Osteocyte (in vitro differentiated cells): ENCODE data around the gene CD200. TPM values are rescaled to one million over a fixed set of nuclear protein-coding genes. Genes with fewer than 3 reads are reported as not detected.

Experiments used
- DNase-seq: peaks from one replicate; pipeline ENCODE4 v3.0.0; 2021; ENCODE audit warnings: mixed read lengths; ENCODE audit not compliant: unreplicated experiment; ENCODE audit errors: extremely low spot score
- H3K27ac Mint-ChIP-seq: one replicate; pipeline ENCODE4 v1.8.0; 2021; ENCODE audit warnings: mild to moderate bottlenecking, mixed read lengths; ENCODE audit not compliant: unreplicated experiment
- H3K27me3 Mint-ChIP-seq: one replicate; pipeline ENCODE4 v1.8.0; 2021; ENCODE audit warnings: mixed read lengths; ENCODE audit not compliant: unreplicated experiment
- H3K36me3 Mint-ChIP-seq: one replicate; pipeline ENCODE4 v1.8.0; 2021; ENCODE audit warnings: mixed read lengths; ENCODE audit not compliant: unreplicated experiment
- H3K4me1 Mint-ChIP-seq: one replicate; pipeline ENCODE4 v1.8.0; 2021; ENCODE audit warnings: mixed read lengths; ENCODE audit not compliant: unreplicated experiment
- H3K4me3 Mint-ChIP-seq: one replicate; pipeline ENCODE4 v1.8.0; 2021; ENCODE audit warnings: mild to moderate bottlenecking, moderate library complexity, mixed read lengths; ENCODE audit not compliant: unreplicated experiment
- H3K9me3 Mint-ChIP-seq: one replicate; pipeline ENCODE4 v1.8.0; 2021; ENCODE audit warnings: mixed read lengths; ENCODE audit not compliant: unreplicated experiment
- CTCF ChIP-seq: fragments of 200-600 bp; sonication (generic); IDR thresholded peaks from 2 replicates; pipeline ENCODE4 v1.5.0; 2021; ENCODE audit warnings: antibody characterized with exemption, mild to moderate bottlenecking, moderate library complexity
- total RNA-seq: library from RNA; stranded (reverse); gene quantifications from 2 replicates; pipeline ENCODE4 v1.2.1, GENCODE V29; 2021

Gene CD200
- total RNA-seq, 1 donor from 2014 or later, result 0.27 TPM

DNA sequence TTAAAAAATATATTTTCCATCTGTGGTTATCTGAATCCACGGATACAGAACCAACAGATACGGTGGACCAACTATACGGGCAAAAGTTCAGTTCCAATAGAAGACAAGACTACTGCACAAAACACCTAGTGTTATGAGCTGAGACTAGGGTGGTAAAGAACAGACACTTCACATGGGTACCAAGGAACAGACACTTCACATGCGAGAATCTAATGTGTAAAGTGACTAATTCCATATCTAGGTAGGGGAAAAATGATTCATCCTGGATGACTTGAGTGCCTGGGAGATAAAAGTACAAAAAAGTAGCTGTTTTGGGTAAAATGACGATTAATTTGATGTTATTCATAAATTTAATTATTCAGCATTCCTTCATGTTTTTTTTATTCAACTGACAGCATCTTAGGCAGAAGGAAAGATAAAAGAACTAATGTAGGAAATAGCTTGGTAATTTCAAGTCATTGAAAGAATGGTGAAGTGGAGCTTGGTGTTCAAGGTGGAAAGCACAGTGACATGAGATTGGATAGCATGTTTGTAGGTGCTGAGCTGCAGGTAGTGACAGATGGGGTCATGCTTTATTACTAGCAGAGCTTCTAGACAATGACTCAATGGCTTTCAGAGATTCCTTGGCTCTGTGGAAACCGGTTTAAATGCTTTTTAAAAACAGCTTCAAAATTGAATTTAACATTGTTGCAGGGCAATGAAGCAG is 5.2 kb downstream of the CD200 start:
- DNase-seq, result no peak
- Mint-ChIP-seq H3K27me3 (peaks cover 61% of the 10 kb centered on the region), H3K4me1 (peaks cover 6% of the 10 kb centered on the region), H3K4me3 (no peak overlapping the region), H3K27ac (no peak overlapping the region), H3K9me3 (no peaks in the 10 kb centered on the region), H3K36me3 (no peaks in the 10 kb centered on the region)
- no peak for TF ChIP-seq CTCF

GRCh38 chr3:112338727-112339056 is 5.7 kb downstream of the CD200 start:
- Mint-ChIP-seq H3K36me3 (no peaks in the 10 kb centered on the region), H3K27me3 (peaks cover 56% of the 10 kb centered on the region), H3K9me3 (peaks cover 4% of the 10 kb centered on the region), H3K4me3 (no peak overlapping the region), H3K4me1 (peaks cover under 1% of the 10 kb centered on the region), H3K27ac (no peak overlapping the region)
- no peak for TF ChIP-seq CTCF
- no peak for DNase-seq

GRCh38 chr3:112339134-112339533 is 6.2 kb downstream of the CD200 start:
- DNase-seq, result no peak
- Mint-ChIP-seq H3K9me3 (peaks cover 7% of the 10 kb centered on the region), H3K27ac (no peak overlapping the region), H3K4me1 (no peaks in the 10 kb centered on the region), H3K4me3 (no peak overlapping the region), H3K36me3 (no peaks in the 10 kb centered on the region), H3K27me3 (peaks cover 52% of the 10 kb centered on the region)
- TF ChIP-seq CTCF, result no peak

DNA sequence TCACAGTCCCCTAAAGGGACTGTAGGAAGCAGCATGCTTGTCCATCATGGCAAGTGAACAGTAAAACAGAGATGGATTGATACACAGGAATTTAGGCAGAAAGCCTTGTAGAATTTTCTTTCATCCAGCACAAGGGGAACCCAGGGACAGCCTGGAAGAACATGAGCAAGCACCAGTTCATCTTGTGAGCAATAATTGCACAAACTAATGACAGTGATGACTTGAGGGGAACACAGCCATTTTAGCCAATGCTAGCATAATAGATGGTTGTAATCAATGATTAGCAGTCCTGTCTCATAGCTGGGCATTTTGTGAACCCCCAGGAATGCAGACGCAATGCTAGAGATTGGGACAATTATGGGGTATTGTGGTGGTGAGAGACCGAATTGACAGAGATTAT is 6.7 kb downstream of the CD200 start:
- no peaks in the 10 kb centered on the region for H3K36me3 Mint-ChIP-seq
- H3K4me1 Mint-ChIP-seq, result no peaks in the 10 kb centered on the region
- peaks cover 49% of the 10 kb centered on the region for H3K27me3 Mint-ChIP-seq
- TF ChIP-seq CTCF, result no peak
- no peak overlapping the region for H3K4me3 Mint-ChIP-seq
- peaks cover 7% of the 10 kb centered on the region for H3K9me3 Mint-ChIP-seq
- DNase-seq, result no peak
- no peak overlapping the region for H3K27ac Mint-ChIP-seq

- Mint-ChIP-seq H3K9me3 (peaks cover 7% of the 10 kb centered on the region), H3K4me3 (no peak overlapping the region), H3K27ac (no peak overlapping the region), H3K27me3 (peaks cover 40% of the 10 kb centered on the region), H3K36me3 (no peaks in the 10 kb centered on the region), H3K4me1 (no peaks in the 10 kb centered on the region)
- TF ChIP-seq CTCF, result no peak
- no peak for DNase-seq
Observed at GRCh38 chr3:112341386-112341785, 8.4 kb downstream of the CD200 start.
